OCI-LY7 (cell line): Measurements from ENCODE around the gene PFDN1. TPM values are rescaled to one million over a fixed set of nuclear protein-coding genes. Genes with fewer than 3 reads are reported as not detected.

Experiments used
- BruUV-seq: library from RNA; stranded (reverse); fragments of 400-500 nt; replicated peaks from 2 replicates; lab custom pipeline; 2021; lab: Mats Ljungman, UMichigan
- CTCF ChIA-PET: fragments of 300-600 bp; sonication (Branson Sonifier 250); formaldehyde crosslinking; loops from one replicate; lab custom pipeline; 2022; ENCODE audit warnings: antibody characterized with exemption; ENCODE audit not compliant: unreplicated experiment; lab: Charles Lee
- POLR2A ChIA-PET: fragments of 300-600 bp; sonication (Branson Sonifier 250); formaldehyde crosslinking; loops from one replicate; lab custom pipeline; 2022; ENCODE audit warnings: antibody characterized with exemption; lab: Charles Lee
- DNase-seq: peaks from one replicate; pipeline ENCODE4 v3.0.0-alpha.2; 2015; ENCODE audit warnings: low spot score
- H2AFZ ChIP-seq: fragments of 200-600 bp; sonication (generic), shearing (Covaris generic); 2 replicates; pipeline ENCODE4 v1.6.1; 2014; ENCODE audit warnings: mild to moderate bottlenecking, antibody characterized with exemption, low read length, moderate library complexity
- H3K27ac ChIP-seq: fragments of 200-600 bp; sonication (generic); 2 replicates; pipeline ENCODE4 v1.5.1; 2014; ENCODE audit warnings: mixed run types, low read depth, mild to moderate bottlenecking, moderate library complexity, low read length, inconsistent platforms; ENCODE audit not compliant: poor library complexity, severe bottlenecking
- H3K36me3 ChIP-seq: fragments of 200-600 bp; sonication (generic); 2 replicates; pipeline ENCODE4 v1.6.1; 2014; ENCODE audit warnings: mild to moderate bottlenecking, antibody characterized with exemption, low read length, moderate library complexity, mixed read lengths; ENCODE audit not compliant: insufficient read depth
- H3K4me1 ChIP-seq: fragments of 200-600 bp; sonication (generic); 2 replicates; pipeline ENCODE4 v1.5.1; 2014; ENCODE audit warnings: mild to moderate bottlenecking, low read length; ENCODE audit not compliant: insufficient read depth, poor library complexity, severe bottlenecking
- H3K4me2 ChIP-seq: fragments of 200-600 bp; sonication (generic); 2 replicates; pipeline ENCODE4 v1.6.1; 2014; ENCODE audit warnings: mild to moderate bottlenecking, low read length
- H3K4me3 ChIP-seq: fragments of 200-600 bp; sonication (generic); 2 replicates; pipeline ENCODE4 v1.5.1; 2014; ENCODE audit warnings: mild to moderate bottlenecking, low read depth, low read length; ENCODE audit not compliant: poor library complexity, severe bottlenecking
- H3K79me2 ChIP-seq: fragments of 200-600 bp; sonication (generic); 2 replicates; pipeline ENCODE4 v1.6.1; 2016; ENCODE audit warnings: low read depth, mild to moderate bottlenecking, low read length, moderate library complexity, mixed read lengths; ENCODE audit not compliant: insufficient read depth
- H3K9me2 ChIP-seq: fragments of 200-600 bp; sonication (generic); 2 replicates; pipeline ENCODE4 v1.6.1; 2016; ENCODE audit warnings: mild to moderate bottlenecking, low read length, mixed read lengths; ENCODE audit not compliant: insufficient read depth
- H3K9me3 ChIP-seq: fragments of 200-600 bp; sonication (generic); 2 replicates; pipeline ENCODE4 v1.6.1; 2014; ENCODE audit warnings: mild to moderate bottlenecking, mixed run types, low read length, mixed read lengths
- H4K20me1 ChIP-seq: fragments of 200-600 bp; sonication (generic); 2 replicates; pipeline ENCODE4 v1.6.1; 2014; ENCODE audit warnings: mild to moderate bottlenecking, antibody characterized with exemption, low read length, moderate library complexity, mixed read lengths; ENCODE audit not compliant: insufficient read depth
- EZH2phosphoT487 ChIP-seq: fragments of 200-600 bp; sonication (generic); IDR thresholded peaks from 2 replicates; pipeline ENCODE4 v1.6.1; 2018; ENCODE audit warnings: low read depth, borderline replicate concordance, mild to moderate bottlenecking, mixed run types, antibody characterized with exemption, low read length, moderate library complexity, mixed read lengths
- intact Hi-C: fragments of 100-400 bp; cut with micrococcal nuclease; formaldehyde crosslinking; loops from one replicate; pipeline ENCODE4 v1.10.0; 2022; ENCODE audit not compliant: unreplicated experiment
- total RNA-seq, 2 experiments: library from RNA; depleted of rRNA in 1 of 2; stranded (reverse); fragments of >200 nt in 1 of 2; shearing (Covaris generic) in 1 of 2; gene quantifications; 2 replicates each; pipeline ENCODE4 v1.2.3, GENCODE V29; 2014 to 2022
- TF ChIP-seq, protein P1 (sequence below): fragments of 200-600 bp; sonication (generic); conservative IDR thresholded peaks from 2 replicates; pipeline ENCODE4 v1.5.1; 2014; ENCODE audit warnings: mild to moderate bottlenecking, antibody characterized with exemption, low read length, moderate library complexity, mixed read lengths

Gene PFDN1
- total RNA-seq, 2 experiments from 2014 or later: 51.3 to 73.9 TPM

DNA sequence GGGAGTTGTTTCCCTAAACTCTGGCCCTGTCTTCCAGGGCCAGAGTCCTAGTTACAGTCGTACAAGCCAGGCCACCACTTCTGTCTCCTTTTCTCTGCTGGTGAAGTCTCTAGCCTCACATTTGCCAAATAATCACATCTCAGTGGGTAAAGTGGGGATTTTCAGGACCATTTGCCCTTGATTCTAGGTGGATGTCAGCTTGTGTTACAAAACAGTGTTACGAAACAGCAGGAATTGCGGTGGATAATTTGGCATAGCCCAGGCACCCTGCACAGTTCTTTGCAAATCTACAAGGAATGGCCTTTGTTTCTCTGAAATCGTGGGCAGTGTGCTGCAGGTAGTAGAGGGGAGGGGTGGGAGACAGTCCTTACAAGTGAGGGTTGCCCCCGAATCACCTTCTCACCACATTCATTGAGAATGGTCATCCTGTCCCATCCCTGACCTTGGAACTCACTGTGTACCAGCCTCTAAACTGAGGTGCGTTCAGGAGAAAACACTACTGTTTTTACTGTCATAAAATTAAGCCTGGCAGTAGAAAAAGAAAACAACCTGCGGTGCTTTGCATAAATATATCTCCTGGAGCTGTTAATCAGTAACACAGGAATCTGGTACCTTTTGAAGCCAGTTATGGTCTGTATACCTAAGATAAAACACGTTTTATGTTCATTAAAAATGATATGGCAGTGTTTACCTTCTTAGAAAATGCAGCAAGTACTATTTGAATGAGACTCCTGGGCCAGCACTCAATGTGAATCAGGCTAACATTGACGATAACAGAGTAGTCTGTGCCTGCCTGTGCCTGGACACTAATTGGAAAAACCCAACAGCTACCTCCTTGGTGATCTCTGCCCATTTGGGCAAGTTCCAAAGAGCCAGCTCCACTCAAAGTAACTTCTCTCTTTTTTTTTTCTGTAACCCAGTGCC lies 83.6 kb downstream of the PFDN1 start:
- H2AFZ ChIP-seq: no peak overlapping the region
- no peak for DNase-seq
- BruUV-seq: no TSS peak
- no peaks in the 10 kb centered on the region for H3K4me1 ChIP-seq
- no peaks in the 10 kb centered on the region for H3K36me3 ChIP-seq
- TF ChIP-seq, protein P1, sequence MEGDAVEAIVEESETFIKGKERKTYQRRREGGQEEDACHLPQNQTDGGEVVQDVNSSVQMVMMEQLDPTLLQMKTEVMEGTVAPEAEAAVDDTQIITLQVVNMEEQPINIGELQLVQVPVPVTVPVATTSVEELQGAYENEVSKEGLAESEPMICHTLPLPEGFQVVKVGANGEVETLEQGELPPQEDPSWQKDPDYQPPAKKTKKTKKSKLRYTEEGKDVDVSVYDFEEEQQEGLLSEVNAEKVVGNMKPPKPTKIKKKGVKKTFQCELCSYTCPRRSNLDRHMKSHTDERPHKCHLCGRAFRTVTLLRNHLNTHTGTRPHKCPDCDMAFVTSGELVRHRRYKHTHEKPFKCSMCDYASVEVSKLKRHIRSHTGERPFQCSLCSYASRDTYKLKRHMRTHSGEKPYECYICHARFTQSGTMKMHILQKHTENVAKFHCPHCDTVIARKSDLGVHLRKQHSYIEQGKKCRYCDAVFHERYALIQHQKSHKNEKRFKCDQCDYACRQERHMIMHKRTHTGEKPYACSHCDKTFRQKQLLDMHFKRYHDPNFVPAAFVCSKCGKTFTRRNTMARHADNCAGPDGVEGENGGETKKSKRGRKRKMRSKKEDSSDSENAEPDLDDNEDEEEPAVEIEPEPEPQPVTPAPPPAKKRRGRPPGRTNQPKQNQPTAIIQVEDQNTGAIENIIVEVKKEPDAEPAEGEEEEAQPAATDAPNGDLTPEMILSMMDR: no peak
- no peak for TF ChIP-seq EZH2phosphoT487
- H3K27ac ChIP-seq: no peak overlapping the region
- no peak overlapping the region for H3K4me2 ChIP-seq
- no peaks in the 10 kb centered on the region for H4K20me1 ChIP-seq
- intact Hi-C loops: loop anchor here (10.0 kb wide), 1 partner anchor 405 kb away; no protein-coding TSS in a partner anchor
- ChIA-PET CTCF (no interaction called here), POLR2A (no interaction called here)
- no peaks in the 10 kb centered on the region for H3K9me2 ChIP-seq
- no peaks in the 10 kb centered on the region for H3K79me2 ChIP-seq
- H3K9me3 ChIP-seq: no peaks in the 10 kb centered on the region
- no peak overlapping the region for H3K4me3 ChIP-seq

DNA sequence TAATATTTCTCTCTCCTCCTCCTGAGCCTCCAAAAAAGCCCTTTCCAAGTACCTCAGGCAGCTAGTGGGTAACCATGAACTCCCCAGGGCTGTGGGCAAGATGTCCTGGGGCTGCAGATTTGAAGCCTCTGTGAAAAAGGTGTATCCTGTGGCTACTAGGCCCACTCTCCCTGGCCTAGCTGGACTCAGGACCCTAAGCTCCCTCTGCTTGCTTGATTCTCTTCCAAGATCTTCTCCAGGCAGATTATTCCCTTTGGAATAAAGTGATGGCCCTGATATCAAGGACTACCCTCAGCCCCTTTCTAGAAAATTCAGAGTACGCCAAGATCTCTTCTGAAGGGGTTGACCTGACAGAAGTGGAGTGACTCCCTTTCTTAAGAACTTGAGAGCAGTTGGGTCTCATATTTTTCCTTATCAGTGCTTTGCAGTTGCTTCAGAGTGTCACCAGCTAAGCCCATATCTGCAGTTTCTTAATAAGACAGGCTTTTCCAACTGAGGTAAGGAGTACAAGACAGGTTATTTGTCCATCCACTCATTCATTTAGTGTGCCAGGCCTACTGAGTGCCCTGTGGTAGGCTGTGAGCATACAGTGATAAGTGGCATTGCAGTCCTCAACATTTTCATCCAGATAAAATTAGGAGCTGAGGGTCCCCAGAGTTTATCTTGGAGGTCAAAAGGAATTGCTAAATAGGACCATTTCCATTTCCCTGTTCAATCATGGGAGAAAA lies 85.4 kb downstream of the PFDN1 start:
- H2AFZ ChIP-seq: no peak overlapping the region
- no TSS peak for BruUV-seq
- POLR2A ChIA-PET: interaction anchor here (0.7 to 1.3 kb wide), 3 partner anchors 9 to 259 kb away, joined by 3 to 4 read pairs (median 3); no protein-coding TSS in a partner anchor
- no peaks in the 10 kb centered on the region for H3K4me1 ChIP-seq
- H3K36me3 ChIP-seq: no peaks in the 10 kb centered on the region
- TF ChIP-seq, protein P1: no peak
- no peak for TF ChIP-seq EZH2phosphoT487
- H3K79me2 ChIP-seq: no peaks in the 10 kb centered on the region
- H3K27ac ChIP-seq: no peak overlapping the region
- H3K4me3 ChIP-seq: no peak overlapping the region
- no peaks in the 10 kb centered on the region for H4K20me1 ChIP-seq
- intact Hi-C loops: loop anchor here (10.0 kb wide), 1 partner anchor 407 kb away; no protein-coding TSS in a partner anchor
- H3K4me2 ChIP-seq: no peak overlapping the region
- no peak for DNase-seq
- CTCF ChIA-PET: no interaction called here
- no peaks in the 10 kb centered on the region for H3K9me2 ChIP-seq
- no peaks in the 10 kb centered on the region for H3K9me3 ChIP-seq
